Chondrocyte (in vitro differentiated cells): ENCODE data around the gene RNF39. TPM values are rescaled to one million over a fixed set of nuclear protein-coding genes. Genes with fewer than 3 reads are reported as not detected.
A peak's percentile ranks its signal among the peaks of the same experiment; 100 is the strongest.

Experiments used
- DNase-seq: peaks from one replicate; pipeline ENCODE4 v3.0.0; 2021; ENCODE audit warnings: mixed read lengths, low spot score
- H3K27ac Mint-ChIP-seq: one replicate; pipeline ENCODE4 v1.8.0; 2021; ENCODE audit warnings: mild to moderate bottlenecking, moderate library complexity, mixed read lengths; ENCODE audit not compliant: unreplicated experiment
- H3K27me3 Mint-ChIP-seq: 2 replicates; pipeline ENCODE4 v1.8.0; 2021; ENCODE audit warnings: low read depth, mixed read lengths
- H3K36me3 Mint-ChIP-seq: 2 replicates; pipeline ENCODE4 v1.8.0; 2021; ENCODE audit warnings: low read depth, mixed read lengths
- H3K4me1 Mint-ChIP-seq: 2 replicates; pipeline ENCODE4 v1.8.0; 2021; ENCODE audit warnings: low read depth, mild to moderate bottlenecking, mixed read lengths
- H3K4me3 Mint-ChIP-seq: one replicate; pipeline ENCODE4 v1.8.0; 2021; ENCODE audit warnings: mild to moderate bottlenecking, moderate library complexity, mixed read lengths; ENCODE audit not compliant: unreplicated experiment
- H3K9me3 Mint-ChIP-seq: 2 replicates; pipeline ENCODE4 v1.8.0; 2021; ENCODE audit warnings: low read depth, mixed read lengths
- CTCF ChIP-seq: fragments of 200-600 bp; sonication (generic); IDR thresholded peaks from 2 replicates; pipeline ENCODE4 v1.5.0; 2021; ENCODE audit warnings: antibody characterized with exemption, mild to moderate bottlenecking, moderate library complexity
- total RNA-seq: library from RNA; stranded (reverse); gene quantifications from 3 replicates; pipeline ENCODE4 v1.2.1, GENCODE V29; 2021

RNF39 gene
- total RNA-seq, 1 donor from 2014 or later, result not detected

GRCh38 chr6:30075790-30076732 lies 492 bp upstream of the RNF39 start:
- peak; percentile 74 for TF ChIP-seq CTCF
- DNase-seq, result no peak
- Mint-ChIP-seq H3K4me1 (peaks cover 25% of the 10 kb centered on the region), H3K27me3 (peaks cover 71% of the 10 kb centered on the region), H3K27ac (no peak overlapping the region), H3K4me3 (peak overlapping the region; percentile 55), H3K9me3 (no peaks in the 10 kb centered on the region), H3K36me3 (peaks cover 8% of the 10 kb centered on the region)

DNA sequence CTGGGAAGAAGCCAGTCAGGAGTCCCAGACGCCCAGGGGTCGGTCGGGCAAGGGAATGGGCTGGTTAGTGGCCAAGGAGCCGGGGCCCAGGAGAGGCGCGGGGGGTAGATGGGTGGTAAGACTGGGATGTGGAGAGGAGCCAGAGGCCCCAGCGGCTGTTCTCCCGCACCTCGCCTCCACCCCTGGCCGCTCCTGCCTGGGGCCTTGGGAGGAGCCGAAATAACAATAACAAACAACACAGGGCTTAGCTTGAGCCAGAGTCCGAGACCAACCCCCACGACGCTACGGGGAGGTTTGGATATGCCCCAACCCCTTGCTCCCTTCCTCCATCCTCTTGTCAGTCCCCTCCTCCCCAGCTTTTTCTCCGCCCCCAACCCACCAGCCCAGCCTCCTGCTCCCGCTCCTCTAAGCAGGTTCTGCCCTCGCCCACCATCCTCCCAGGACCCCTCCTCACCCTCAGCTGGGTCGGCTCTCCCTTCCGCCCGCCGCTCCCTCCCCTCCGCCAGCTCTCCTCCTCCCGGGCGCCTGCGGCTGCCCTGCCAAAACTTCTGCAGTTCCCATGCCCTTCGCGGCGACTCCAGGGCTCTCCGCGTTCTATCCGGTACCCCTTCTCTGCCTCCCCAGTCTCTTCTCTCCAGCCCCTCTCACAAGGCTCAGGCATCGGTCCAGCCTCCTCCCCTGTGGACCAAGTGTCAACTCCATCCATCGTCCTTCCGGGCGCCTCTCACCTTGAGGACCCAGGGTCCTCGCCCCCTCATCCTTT lies 1.1 kb downstream of the RNF39 start:
- Mint-ChIP-seq H3K27ac (no peak overlapping the region), H3K36me3 (peaks cover 20% of the 10 kb centered on the region), H3K9me3 (no peaks in the 10 kb centered on the region), H3K27me3 (peaks cover 82% of the 10 kb centered on the region), H3K4me3 (peak overlapping the region; percentile 65), H3K4me1 (peaks cover 32% of the 10 kb centered on the region)
- no peak for DNase-seq
- no peak for TF ChIP-seq CTCF

- H3K4me1 Mint-ChIP-seq, result peaks cover 32% of the 10 kb centered on the region
- H3K4me3 Mint-ChIP-seq, result peak overlapping the region; percentile 5
- no peak overlapping the region for H3K27ac Mint-ChIP-seq
- H3K9me3 Mint-ChIP-seq, result no peaks in the 10 kb centered on the region
- no peak for TF ChIP-seq CTCF
- no peak for DNase-seq
- H3K36me3 Mint-ChIP-seq, result peaks cover 27% of the 10 kb centered on the region
- H3K27me3 Mint-ChIP-seq, result peaks cover 74% of the 10 kb centered on the region
Measured at GRCh38 chr6:30073489-30074235, 1.9 kb downstream of the RNF39 start.

DNA sequence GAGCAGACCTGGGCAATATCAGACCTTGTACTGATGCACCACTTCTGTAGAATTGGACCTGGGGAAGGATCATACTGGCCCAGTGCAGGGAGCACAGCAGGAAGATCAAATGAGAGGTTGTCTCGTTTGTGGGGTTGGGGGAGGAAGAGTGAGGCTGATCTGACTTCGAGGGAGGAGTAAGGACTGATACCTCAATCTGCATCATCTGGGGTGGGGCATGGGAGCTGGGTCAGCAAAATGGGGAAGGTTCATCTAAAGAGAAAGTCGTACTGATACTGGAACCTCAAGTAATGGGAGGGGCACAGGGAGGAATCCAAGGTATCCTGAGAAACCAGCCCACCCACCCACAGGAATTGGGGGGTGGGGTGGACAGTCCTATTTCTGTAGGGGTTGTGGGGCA lies 3.7 kb downstream of the RNF39 start:
- TF ChIP-seq CTCF, result no peak
- no peak for DNase-seq
- H3K4me1 Mint-ChIP-seq, result peaks cover 43% of the 10 kb centered on the region
- no peak overlapping the region for H3K4me3 Mint-ChIP-seq
- H3K36me3 Mint-ChIP-seq, result peaks cover 36% of the 10 kb centered on the region
- no peak overlapping the region for H3K27ac Mint-ChIP-seq
- peaks cover 66% of the 10 kb centered on the region for H3K27me3 Mint-ChIP-seq
- H3K9me3 Mint-ChIP-seq, result no peaks in the 10 kb centered on the region
